Measurements from ENCODE around the gene MFN1.
"Not testable (repeated sequence)": the region's sequence is repeated elsewhere in the genome, so short reads cannot be mapped to it uniquely, and the experiment has no call there.

Gene MFN1

GRCh38 chr3:179347345-179348194 is at the start of gene MFN1:
MFN1 (plus strand) TSS chr3:179347709; CDS start chr3:179348852, 1,143 bp downstream.
- H3K9me3 Mint-ChIP-seq = no peaks in the 10 kb centered on the region
- peak within 1 kb of the TSS; percentile 87 for H3K27ac Mint-ChIP-seq (ENCODE audit: low read depth)
- H3K4me3 Mint-ChIP-seq = peak within 1 kb of the TSS; percentile 99

GRCh38 chr3:179297971-179298725 is 49.4 kb upstream of the MFN1 start:
- ATAC-seq (replicated peaks; ENCODE audit: extremely low read depth, poor library complexity, severe bottlenecking) (no peak), DNase-seq (ENCODE audit: low spot score in 2 of 2) (no peak)
- H3K27me3 Mint-ChIP-seq = peaks cover 49% of the 10 kb centered on the region
- H3K9me3 Mint-ChIP-seq = no peaks in the 10 kb centered on the region
- H3K36me3 Mint-ChIP-seq (ENCODE audit: insufficient read depth) = no peaks in the 10 kb centered on the region
- no peak overlapping the region for H3K27ac Mint-ChIP-seq (ENCODE audit: low read depth)
- H3K4me3 Mint-ChIP-seq = no peak overlapping the region
- no peaks in the 10 kb centered on the region for H3K4me1 Mint-ChIP-seq

More at GRCh38 chr3:179347345-179348194, at the start of gene MFN1:
- DNase-seq (ENCODE audit: low spot score in 2 of 2) (peak; percentile 75 to 79), ATAC-seq (replicated peaks; ENCODE audit: extremely low read depth, poor library complexity, severe bottlenecking) (peak; percentile 99)
- H3K4me1 Mint-ChIP-seq = peaks cover 15% of the 10 kb centered on the region
- H3K36me3 Mint-ChIP-seq (ENCODE audit: insufficient read depth) = peaks cover 17% of the 10 kb centered on the region
- H3K27me3 Mint-ChIP-seq = no peaks in the 10 kb centered on the region

GRCh38 chr3:179299316-179299715 is 48.2 kb upstream of the MFN1 start:
- Mint-ChIP-seq H3K27me3 (peaks cover 43% of the 10 kb centered on the region), H3K9me3 (no peaks in the 10 kb centered on the region), H3K36me3 (ENCODE audit: insufficient read depth) (no peaks in the 10 kb centered on the region), H3K27ac (ENCODE audit: low read depth) (no peak overlapping the region), H3K4me3 (no peak overlapping the region), H3K4me1 (no peaks in the 10 kb centered on the region)
- DNase-seq (ENCODE audit: low spot score in 2 of 2) = no peak
- ATAC-seq (replicated peaks; ENCODE audit: extremely low read depth, poor library complexity, severe bottlenecking) = no peak

- no peaks in the 10 kb centered on the region for H3K36me3 Mint-ChIP-seq (ENCODE audit: insufficient read depth)
- H3K27ac Mint-ChIP-seq (ENCODE audit: low read depth) = no peak overlapping the region
Measured at GRCh38 chr3:179299999-179300613, 47.4 kb upstream of the MFN1 start.

GRCh38 chr3:179301645-179302044 is 45.9 kb upstream of the MFN1 start:
- peaks cover 34% of the 10 kb centered on the region for H3K27me3 Mint-ChIP-seq
- ATAC-seq (replicated peaks; ENCODE audit: extremely low read depth, poor library complexity, severe bottlenecking) (no peak), DNase-seq (ENCODE audit: low spot score in 2 of 2) (no peak)
- H3K27ac Mint-ChIP-seq (ENCODE audit: low read depth) = no peak overlapping the region
- H3K36me3 Mint-ChIP-seq (ENCODE audit: insufficient read depth) = no peaks in the 10 kb centered on the region
- H3K9me3 Mint-ChIP-seq = no peaks in the 10 kb centered on the region
- H3K4me3 Mint-ChIP-seq = no peak overlapping the region
- H3K4me1 Mint-ChIP-seq = no peaks in the 10 kb centered on the region

More at GRCh38 chr3:179299999-179300613, 47.4 kb upstream of the MFN1 start:
- no peaks in the 10 kb centered on the region for H3K9me3 Mint-ChIP-seq
- ATAC-seq (replicated peaks; ENCODE audit: extremely low read depth, poor library complexity, severe bottlenecking) = no peak
- H3K27me3 Mint-ChIP-seq = peaks cover 38% of the 10 kb centered on the region
- H3K4me3 Mint-ChIP-seq = no peak overlapping the region
- no peaks in the 10 kb centered on the region for H3K4me1 Mint-ChIP-seq
- DNase-seq (ENCODE audit: low spot score in 2 of 2) = no peak

GRCh38 chr3:179302111-179302510 is 45.4 kb upstream of the MFN1 start:
- no peak for ATAC-seq (replicated peaks; ENCODE audit: extremely low read depth, poor library complexity, severe bottlenecking)
- H3K36me3 Mint-ChIP-seq (ENCODE audit: insufficient read depth) = no peaks in the 10 kb centered on the region
- H3K9me3 Mint-ChIP-seq = no peaks in the 10 kb centered on the region
- H3K4me3 Mint-ChIP-seq = no peak overlapping the region
- no peaks in the 10 kb centered on the region for H3K4me1 Mint-ChIP-seq
- no peak overlapping the region for H3K27ac Mint-ChIP-seq (ENCODE audit: low read depth)
- no peak for DNase-seq (ENCODE audit: low spot score in 2 of 2)
- peaks cover 30% of the 10 kb centered on the region for H3K27me3 Mint-ChIP-seq

- H3K9me3 Mint-ChIP-seq = no peaks in the 10 kb centered on the region
- no peak overlapping the region for H3K27ac Mint-ChIP-seq (ENCODE audit: low read depth)
- no peak overlapping the region for H3K4me3 Mint-ChIP-seq
- no peaks in the 10 kb centered on the region for H3K4me1 Mint-ChIP-seq
- H3K36me3 Mint-ChIP-seq (ENCODE audit: insufficient read depth) = no peaks in the 10 kb centered on the region
- no peak for DNase-seq (ENCODE audit: low spot score in 2 of 2)
- no peak for ATAC-seq (replicated peaks; ENCODE audit: extremely low read depth, poor library complexity, severe bottlenecking)
- H3K27me3 Mint-ChIP-seq = peaks cover 12% of the 10 kb centered on the region
Measured at GRCh38 chr3:179304605-179305004, 42.9 kb upstream of the MFN1 start.

GRCh38 chr3:179307362-179307761 is 40.1 kb upstream of the MFN1 start:
- not testable (repeated sequence) for H3K36me3 Mint-ChIP-seq (ENCODE audit: insufficient read depth); H3K4me1 Mint-ChIP-seq; ATAC-seq (replicated peaks; ENCODE audit: extremely low read depth, poor library complexity, severe bottlenecking); H3K9me3 Mint-ChIP-seq; H3K27ac Mint-ChIP-seq (ENCODE audit: low read depth); DNase-seq (ENCODE audit: low spot score in 2 of 2); H3K4me3 Mint-ChIP-seq
- H3K27me3 Mint-ChIP-seq = peaks cover 27% of the 10 kb centered on the region

GRCh38 chr3:179308001-179308400 is 39.5 kb upstream of the MFN1 start:
- DNase-seq (ENCODE audit: low spot score in 2 of 2) (no peak), ATAC-seq (replicated peaks; ENCODE audit: extremely low read depth, poor library complexity, severe bottlenecking) (no peak)
- Mint-ChIP-seq H3K27ac (ENCODE audit: low read depth) (no peak overlapping the region), H3K9me3 (no peaks in the 10 kb centered on the region), H3K27me3 (peaks cover 33% of the 10 kb centered on the region), H3K36me3 (ENCODE audit: insufficient read depth) (peaks cover 2% of the 10 kb centered on the region), H3K4me1 (no peaks in the 10 kb centered on the region), H3K4me3 (no peak overlapping the region)

GRCh38 chr3:179309225-179310078 is 38.1 kb upstream of the MFN1 start:
- Mint-ChIP-seq H3K27ac (ENCODE audit: low read depth) (no peak overlapping the region), H3K4me3 (no peak overlapping the region)

GRCh38 chr3:179318876-179319275 is 28.6 kb upstream of the MFN1 start:
- ATAC-seq (replicated peaks; ENCODE audit: extremely low read depth, poor library complexity, severe bottlenecking) (no peak), DNase-seq (ENCODE audit: low spot score in 2 of 2) (no peak)
- Mint-ChIP-seq H3K4me1 (peaks cover 24% of the 10 kb centered on the region), H3K9me3 (no peaks in the 10 kb centered on the region), H3K36me3 (ENCODE audit: insufficient read depth) (peaks cover 14% of the 10 kb centered on the region), H3K27ac (ENCODE audit: low read depth) (no peak overlapping the region), H3K4me3 (no peak overlapping the region), H3K27me3 (no peaks in the 10 kb centered on the region)

More at GRCh38 chr3:179309225-179310078, 38.1 kb upstream of the MFN1 start:
- H3K4me1 Mint-ChIP-seq = no peaks in the 10 kb centered on the region
- ATAC-seq (replicated peaks; ENCODE audit: extremely low read depth, poor library complexity, severe bottlenecking) (no peak), DNase-seq (ENCODE audit: low spot score in 2 of 2) (no peak)
- no peaks in the 10 kb centered on the region for H3K9me3 Mint-ChIP-seq
- H3K36me3 Mint-ChIP-seq (ENCODE audit: insufficient read depth) = peaks cover 2% of the 10 kb centered on the region
- peaks cover 33% of the 10 kb centered on the region for H3K27me3 Mint-ChIP-seq
